NOMO-1 treated with DMSO at 0.1 percent for 48 hours (cell line): ENCODE results near the gene RPAP2.
"Not testable (repeated sequence)": the region's sequence is repeated elsewhere in the genome, so short reads cannot be mapped to it uniquely, and the experiment has no call there.

Source experiments
- DNase-seq: peaks from one replicate; lab custom pipeline; 2025; ENCODE audit not compliant: unreplicated experiment; lab: John Stamatoyannopoulos, UW

RPAP2 gene

DNA sequence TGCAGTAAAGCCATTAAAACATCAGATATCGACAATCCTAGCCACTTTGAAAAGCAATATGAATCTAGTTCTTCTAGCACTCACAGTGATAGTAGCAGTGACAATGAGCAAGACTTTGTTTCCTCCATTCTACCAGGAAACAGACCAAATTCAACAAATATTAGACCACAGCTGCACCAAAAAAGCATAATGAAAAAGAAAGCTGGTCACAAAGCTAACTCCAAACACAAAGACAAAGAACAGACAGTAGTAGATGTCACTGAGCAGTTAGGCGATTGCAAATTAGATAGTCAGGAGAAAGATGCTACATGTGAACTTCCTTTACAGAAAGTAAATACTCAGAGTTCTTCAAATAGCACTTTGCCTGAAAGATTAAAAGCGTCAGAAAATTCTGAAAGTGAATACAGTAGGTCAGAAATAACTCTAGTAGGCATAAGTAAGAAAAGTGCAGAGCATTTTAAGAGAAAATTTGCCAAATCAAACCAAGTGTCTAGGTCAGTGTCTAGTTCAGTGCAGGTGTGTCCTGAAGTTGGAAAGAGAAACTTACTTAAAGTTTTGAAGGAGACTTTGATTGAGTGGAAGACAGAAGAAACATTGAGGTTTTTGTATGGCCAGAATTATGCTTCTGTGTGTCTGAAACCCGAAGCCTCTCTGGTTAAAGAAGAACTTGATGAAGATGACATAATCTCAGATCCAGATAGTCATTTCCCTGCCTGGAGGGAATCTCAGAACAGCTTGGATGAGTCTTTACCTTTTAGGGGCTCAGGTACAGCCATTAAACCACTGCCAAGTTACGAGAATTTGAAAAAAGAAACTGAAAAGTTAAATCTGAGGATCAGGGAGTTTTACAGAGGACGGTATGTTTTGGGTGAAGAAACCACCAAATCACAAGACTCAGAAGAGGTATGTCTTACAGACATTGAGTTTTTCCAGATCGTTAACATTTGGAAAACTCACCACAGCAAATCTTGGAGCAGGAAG lies 24.9 kb downstream of the RPAP2 start:
- no peak for DNase-seq

DNA sequence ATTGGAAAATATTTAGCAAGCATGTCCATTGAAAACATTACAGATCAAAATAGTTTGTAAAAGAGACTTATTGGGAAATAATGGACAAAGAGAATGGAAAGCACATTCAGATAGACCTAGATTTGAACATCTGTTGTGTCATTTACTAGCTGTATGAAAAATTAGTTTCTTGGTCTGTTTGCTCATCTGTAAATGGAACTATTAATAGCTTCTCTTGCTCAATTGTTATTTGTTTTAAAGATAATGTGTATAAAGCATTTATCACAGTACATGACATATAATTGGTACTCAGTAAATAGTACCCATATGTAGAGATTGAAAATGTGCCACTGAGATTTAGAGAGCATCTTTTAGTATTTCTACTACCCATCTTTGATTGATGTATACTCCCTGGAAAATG lies 25.9 kb downstream of the RPAP2 start:
- no peak for DNase-seq

DNA sequence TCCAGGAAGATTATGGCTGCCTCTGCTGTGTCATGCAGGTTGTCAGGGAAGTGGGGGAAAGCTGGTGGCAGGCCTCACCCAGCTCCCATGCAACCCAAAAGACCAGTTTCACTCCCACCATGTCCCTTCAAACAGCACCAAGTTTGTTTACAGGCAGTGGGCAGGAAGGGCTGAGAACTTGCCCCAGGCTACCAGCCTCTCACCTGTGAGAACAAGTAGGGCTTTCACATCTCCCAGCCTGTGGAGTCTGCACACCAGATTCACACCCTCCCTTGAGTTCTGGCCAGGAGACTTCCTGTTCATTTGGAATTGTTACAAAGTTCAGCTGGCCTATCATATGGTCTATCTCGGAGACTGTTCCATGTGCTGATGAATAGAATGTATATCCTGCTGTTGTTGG lies 27.8 kb downstream of the RPAP2 start:
- DNase-seq = no peak

DNA sequence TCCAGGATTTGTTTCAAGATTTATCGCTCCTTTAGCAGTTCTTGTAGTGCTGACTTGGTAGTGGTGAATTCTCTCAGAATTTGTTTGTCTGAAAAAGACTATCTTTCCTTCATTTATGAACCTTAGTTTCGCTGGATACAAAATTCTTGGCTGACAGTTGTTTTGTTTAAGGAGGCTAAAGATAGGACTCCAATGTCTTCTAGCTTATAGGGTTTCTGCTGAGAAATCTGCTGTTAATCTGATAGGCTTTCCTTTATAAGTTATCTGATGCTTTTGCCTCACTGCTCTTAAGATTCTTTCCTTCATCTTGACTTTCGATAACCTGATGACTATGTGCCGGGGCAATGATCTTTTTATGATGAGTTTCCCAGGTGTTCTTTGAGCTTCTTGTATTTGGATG lies 28.9 kb downstream of the RPAP2 start:
- no peak for DNase-seq

DNA sequence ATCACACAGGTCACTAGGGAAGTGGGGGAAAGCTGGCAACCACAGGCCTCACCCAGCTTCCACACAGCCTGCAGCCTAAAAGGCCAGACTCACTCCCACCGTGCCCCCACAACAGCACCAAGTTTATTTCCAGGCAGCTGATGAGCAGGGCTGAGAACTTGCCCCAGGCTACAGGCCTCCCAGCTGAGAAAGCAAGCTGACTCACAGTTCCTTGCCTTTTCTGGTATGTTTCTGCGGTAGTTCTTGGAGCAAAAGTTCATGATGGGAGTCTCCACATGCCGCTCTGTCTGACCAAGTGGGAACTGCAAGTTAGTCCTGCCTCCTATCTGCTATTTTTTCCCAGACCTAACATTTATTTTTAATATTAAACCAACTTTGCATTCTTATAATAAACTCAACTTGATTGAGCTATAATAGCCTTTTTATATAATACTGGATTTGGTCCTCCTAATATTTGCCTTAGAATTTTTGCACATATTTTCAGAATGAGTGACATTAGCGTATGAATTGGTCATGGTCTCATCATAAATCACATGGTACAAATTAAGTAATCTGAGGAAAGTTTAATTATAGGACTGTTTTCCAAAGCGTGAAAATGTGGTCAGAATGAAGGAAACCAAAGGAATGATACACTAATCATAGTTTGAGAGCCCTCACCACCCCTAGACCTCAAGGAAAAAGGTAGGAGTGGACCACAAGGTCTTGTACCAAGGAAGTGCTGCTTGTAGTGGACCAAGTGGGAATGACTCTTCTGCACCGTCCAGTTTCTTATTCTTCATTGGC lies 30.7 kb downstream of the RPAP2 start:
- DNase-seq = no peak

DNA sequence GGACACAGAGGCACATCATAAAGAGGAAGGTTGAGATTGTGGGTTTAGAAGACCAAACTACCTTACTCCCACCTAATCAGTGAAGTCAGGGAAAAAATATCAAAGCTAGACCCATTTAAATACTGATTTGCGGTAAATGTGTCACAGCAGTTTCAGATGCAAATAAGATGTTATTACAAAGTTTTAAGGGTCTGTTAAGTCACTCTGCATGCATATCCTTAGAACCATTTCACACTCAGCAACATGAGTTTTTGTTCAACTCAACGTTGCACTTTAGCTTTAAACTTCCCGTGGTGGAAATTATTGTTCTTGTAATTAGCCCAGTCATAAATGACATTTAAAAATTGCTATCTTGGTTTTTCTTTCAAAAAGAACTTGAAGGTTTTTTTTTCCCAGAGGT lies 34.8 kb downstream of the RPAP2 start:
- no peak for DNase-seq

DNA sequence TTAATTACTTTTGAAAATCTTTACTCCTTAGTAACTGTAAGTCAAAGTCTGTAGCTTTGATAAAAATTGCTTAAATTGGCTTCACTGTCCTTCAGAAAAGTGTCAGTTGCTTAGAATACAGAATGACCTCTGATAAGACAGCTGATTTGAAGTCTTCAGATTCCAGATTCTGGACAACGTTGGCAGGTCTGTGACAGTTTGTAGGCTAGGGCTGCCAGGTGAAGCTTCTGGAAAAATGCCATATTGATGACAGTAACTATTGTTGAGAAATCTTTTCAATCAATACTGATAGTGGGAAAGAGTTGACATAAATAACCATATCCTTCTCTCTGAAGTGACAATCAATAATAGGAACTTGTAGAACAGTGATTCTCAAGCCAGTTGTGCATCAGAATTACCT lies 41.3 kb downstream of the RPAP2 start:
- DNase-seq = no peak

DNA sequence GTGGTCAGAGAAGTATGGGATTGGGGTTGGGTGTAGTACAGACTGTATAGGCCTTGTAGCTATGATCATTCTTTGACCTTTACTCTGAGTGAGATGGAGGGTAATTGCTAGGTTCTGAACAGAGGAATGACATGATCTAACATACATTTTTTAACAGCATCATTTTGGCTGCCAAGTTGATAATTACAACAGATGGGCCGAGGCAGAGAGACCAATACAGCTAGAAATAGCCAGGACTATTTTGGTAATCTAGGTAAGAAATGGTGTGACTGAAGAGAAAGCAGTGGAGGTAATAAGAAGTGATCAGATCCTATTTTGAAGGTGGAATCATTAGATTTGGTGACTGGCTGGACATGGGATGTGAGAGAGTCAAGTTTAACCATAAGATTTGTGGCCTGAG lies 43.5 kb downstream of the RPAP2 start:
- no peak for DNase-seq

DNA sequence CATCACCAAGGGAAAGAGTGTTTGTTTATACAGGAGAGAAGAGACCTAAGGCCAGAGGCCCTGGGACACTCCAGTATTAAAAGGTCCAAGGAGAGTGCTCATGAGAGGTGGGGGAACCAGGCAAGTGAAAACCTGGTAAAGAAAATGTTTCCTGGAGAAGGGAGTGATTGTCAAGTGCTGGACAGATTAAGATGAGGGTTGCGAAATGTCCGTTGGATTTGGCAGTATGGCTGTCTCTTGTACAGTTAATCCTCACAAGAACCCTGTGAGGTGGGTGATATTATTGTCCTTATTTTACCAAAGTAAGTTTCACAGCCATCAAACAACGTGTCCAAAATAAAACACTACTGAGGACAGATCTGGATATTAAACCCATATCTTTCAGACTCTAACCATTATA lies 44.2 kb downstream of the RPAP2 start:
- DNase-seq = no peak

DNA sequence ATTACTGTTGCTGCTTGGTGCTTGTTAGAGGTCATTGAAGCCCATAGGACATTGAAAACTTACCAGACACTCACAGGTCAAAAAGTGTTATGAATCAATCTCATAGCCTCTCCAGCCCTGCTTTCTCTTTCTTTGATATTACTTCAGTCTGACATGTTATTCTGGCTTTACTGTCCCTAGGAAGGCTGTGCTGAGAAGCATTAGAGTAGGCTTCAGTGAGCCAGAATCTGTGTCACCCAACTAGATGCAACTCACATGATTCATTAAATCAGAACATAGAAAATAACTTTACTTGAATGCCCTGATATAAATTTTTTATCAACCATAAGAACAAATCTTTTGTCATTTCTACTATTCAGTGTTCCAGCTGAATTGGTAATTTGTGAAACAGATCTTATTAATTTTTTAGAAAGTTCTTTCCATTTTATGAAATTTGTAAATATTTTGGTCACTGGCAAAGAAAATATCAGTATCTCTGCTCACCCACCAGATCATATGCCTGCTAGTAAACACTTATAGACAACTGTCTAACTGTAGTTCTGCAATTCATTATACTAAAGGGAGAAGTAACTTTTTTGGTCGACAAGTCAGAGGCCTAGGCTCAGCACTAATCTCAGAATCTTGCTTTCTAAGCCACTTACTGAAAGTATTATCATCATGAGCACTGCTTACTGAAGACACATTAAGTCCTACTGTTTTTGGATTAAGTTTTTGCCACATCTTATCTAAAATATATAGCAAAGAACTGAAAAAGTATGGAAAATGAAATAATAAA lies 48.2 kb downstream of the RPAP2 start:
- DNase-seq = peak; percentile 48

DNA sequence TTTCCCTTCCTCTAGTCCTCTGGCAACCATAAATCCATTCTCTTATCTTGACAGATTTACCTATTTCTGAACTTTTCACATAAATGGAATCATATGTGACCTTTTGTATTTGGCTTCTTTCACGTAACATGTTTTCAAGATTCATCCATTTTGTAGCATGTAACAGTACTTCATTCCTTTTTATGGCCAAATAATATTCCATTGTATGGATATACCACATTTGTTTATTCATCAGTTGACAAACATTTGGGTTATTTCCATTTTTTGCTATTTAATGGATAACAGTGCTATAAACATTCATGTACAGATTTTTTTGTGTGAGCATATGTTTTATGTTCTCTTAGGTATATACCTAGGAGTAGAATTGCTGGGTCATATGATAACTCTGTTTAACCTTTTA lies 54.0 kb downstream of the RPAP2 start:
- no peak for DNase-seq

DNA sequence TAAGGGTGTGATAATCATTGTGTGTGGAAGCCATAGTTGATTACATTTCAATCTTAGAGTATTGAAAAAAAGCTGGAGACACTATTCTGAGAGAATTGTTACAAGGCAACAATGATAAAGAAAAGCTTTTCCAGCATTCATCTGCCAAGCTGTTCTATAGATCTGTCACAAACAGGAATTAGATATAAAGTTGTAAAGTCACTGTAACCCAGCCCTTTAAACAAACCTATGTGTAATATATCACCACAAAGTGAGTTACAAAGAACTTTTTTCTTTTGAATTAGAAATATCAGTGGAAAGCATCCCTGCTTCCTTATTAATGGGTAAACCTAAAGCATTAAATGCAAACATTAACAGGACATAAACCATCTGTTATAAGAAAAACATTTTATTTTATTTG lies 55.4 kb downstream of the RPAP2 start:
- DNase-seq = no peak

DNA sequence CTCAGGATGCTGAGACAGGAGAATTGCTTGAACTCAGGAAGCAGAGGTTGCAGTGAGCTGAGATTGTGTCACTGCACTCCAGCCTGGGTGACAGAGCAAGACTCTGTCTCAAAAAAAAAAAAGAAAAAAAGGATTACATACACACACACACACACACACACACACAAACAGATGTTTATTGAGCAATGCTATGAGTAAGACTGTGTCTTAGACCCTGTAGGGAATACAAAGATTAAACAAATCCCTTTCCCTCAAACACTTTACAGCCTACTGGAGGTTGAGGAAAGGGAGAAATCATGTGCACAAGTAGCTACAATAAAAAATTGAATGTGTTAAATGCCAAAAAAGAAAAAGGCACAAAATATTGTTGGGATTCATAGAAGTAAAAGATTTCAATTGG lies 58.1 kb downstream of the RPAP2 start:
- no peak for DNase-seq

DNA sequence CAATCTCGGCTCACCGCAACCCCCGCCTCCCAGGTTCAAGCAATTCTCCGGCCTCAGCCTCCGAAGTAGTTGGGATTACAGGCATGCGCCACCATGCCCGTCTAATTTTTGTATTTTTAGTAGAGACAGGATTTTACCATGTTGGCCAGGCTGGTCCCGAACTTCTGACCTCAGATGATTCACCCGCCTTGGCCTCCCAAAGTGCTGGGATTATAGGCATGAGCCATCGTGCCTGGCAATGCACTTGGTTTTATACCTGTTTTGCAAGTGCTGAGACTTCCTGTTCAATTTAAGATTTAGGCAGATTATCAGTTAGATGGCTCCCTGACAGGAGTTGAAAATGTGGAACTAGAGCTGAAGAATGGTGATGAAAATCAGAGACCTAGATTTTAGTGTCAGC lies 60.5 kb downstream of the RPAP2 start:
- not testable (repeated sequence) for DNase-seq

DNA sequence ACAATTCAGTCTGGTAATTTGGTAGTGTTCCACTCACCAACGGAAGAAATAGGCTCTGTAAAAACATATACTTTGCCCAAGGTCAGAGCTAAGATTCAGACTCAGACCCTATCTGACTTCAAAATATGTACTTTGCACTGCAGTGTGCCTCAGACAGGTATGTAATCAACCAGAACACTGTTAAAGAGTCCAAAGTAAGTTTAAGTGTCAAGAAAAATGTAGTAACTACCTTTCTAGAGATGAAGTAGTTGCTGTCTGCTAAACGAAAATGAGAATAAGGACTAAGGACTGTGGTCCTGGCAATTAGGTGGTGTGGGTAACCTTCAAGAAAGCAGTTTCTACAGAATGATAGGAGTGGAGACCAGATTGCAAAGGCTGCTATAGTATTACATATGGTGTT lies 61.1 kb downstream of the RPAP2 start:
- no peak for DNase-seq

DNA sequence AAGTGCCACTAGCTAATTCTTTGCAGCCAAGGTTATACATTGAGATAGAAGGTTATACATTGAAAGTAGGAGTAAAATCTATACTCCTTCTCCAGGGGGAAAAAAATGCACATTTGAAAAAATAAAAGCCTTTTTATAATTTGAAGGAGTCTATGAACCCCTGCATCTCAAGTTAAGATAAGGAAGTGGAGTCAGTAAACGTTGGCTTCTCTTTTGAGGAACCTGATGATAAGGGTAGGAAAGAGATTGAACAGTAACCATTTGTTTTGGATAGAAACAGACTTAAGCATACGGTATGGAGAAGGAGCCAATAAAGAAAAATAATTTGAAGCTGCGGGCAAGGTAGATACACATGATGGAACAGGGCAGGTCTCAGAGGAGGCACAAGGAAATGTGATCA lies 64.1 kb downstream of the RPAP2 start:
- peak; percentile 44 for DNase-seq

DNA sequence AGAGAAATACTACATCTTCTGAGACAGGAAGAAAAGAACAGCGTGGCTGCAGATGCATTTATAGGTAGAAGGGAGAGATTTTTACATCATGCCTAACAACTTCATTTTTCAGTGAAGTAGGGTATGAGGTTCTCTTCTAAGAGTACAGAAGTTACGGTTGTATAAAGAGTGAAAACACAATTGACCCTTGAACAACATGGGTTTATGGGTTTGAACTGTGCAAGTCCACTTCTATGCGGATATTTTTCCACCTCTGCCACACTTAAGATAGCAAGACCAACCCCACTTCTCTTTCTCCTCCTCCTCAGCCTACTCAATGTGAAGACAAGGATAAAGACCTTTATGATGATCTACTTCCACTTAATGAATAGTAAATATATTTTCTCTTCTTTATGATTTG lies 64.5 kb downstream of the RPAP2 start:
- DNase-seq = no peak

DNA sequence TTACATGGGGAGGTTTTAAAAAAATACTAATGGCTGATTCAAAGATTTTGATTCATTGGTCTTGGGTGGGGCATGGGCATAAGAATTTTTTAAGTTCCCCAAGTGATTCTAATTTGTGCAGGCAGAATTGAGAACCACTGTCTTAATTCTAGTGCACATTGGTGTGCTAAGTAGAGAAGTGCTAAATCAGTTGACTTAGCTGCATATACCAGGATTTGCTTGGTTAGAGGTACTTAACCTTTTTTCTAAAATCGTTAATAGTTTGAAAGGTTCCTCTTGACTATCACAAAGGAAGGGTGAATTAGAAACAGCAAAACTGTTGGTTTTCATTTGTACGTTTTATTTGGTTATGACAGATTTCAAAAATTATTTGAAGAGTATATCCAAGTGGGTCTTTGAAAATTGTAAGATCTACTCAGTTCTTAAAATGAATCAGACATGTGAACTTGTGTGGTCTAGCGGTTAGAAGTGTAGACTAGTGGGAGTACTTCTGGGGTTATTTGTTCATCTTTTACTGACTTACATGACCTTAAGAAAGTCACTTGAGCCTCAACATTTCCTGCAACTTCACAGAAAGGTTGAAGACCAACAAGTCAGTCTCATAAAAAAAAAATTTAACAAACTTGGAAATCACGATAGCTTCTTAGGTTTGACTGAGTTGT lies 66.7 kb downstream of the RPAP2 start:
- no peak for DNase-seq

DNA sequence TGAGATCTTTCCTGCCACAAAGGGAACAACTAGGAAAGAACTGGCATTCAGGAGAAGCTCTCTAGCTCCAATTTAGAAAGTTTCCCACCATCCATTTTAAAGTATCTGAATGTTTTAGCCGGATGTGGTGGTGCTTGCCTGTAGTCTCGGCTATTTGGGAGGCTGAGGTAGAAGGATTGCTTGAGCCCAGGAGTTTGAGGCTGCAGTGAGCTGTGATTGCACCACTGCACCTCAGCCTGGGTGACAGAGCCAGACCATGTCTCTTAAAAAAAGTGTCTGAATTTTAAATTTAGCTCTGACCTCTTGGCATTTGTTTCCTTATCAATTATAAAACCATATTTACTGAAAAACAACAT lies 67.2 kb downstream of the RPAP2 start:
- no peak for DNase-seq

DNA sequence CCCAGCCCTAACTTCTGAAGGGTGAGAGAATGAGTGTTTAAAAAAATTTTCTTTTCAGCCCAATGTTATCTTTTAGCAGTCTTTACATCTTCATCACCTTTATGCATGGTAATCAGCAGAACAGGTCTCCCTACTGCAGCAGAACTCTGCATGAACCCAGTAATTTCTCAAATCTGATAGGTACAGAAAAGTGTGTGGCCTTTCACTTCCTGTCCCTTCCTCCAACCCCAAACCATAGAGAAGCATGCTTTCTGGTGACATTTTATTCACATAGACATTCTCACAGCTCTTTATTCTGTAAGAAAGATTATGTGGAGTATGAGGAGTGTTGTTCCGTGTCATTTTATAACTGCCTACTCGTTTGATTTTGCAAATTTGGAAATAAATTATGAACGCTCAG lies 68.6 kb downstream of the RPAP2 start:
- DNase-seq = no peak

DNA sequence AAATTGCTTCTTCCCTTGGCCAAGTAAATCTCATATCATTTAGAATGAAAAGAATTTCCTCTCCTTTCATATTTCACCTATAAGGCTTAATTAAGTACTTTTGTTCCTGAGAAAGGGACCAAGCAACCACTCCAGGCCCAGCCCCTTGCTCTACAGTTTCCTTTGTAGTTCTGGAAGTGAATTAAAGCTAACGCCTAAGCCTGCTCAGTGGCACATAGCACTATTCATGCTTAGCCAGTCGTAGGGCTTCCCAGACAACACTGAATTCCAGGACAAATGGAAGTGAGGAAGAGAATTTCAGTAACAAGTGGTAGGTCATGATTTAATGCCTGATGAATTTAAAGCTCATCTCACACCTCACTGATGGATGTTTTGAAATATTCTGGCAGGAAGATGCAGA lies 73.3 kb downstream of the RPAP2 start:
- no peak for DNase-seq
